GM23248 (cell line): Measurements from ENCODE around the gene TIAM2.

ENCODE experiments used
- EZH2 ChIP-seq: fragments of 200-600 bp; sonication (generic); IDR thresholded peaks from 2 replicates; pipeline ENCODE4 v1.6.1; 2018; ENCODE audit warnings: antibody characterized with exemption, mild to moderate bottlenecking; ENCODE audit not compliant: insufficient read depth, poor library complexity, severe bottlenecking
- EZH2phosphoT487 ChIP-seq: fragments of 200-600 bp; sonication (generic); IDR thresholded peaks from 2 replicates; pipeline ENCODE4 v1.6.1; 2018; ENCODE audit warnings: antibody characterized with exemption, moderate library complexity, mild to moderate bottlenecking, low read depth; ENCODE audit not compliant: insufficient read depth

- no peak for TF ChIP-seq EZH2
- no peak for TF ChIP-seq EZH2phosphoT487
Measured at GRCh38 chr6:155090166-155090565, 95.1 kb downstream of the TIAM2 start.
